HG02938 (cell line): ENCODE results near the gene CORO7.

Source experiments
- ATAC-seq: cut with Tn5 transposase; IDR thresholded peaks from one replicate; pipeline ENCODE4 v1.9.1; 2021; ENCODE audit warnings: mild to moderate bottlenecking, moderate library complexity; ENCODE audit not compliant: unreplicated experiment

Gene CORO7

DNA sequence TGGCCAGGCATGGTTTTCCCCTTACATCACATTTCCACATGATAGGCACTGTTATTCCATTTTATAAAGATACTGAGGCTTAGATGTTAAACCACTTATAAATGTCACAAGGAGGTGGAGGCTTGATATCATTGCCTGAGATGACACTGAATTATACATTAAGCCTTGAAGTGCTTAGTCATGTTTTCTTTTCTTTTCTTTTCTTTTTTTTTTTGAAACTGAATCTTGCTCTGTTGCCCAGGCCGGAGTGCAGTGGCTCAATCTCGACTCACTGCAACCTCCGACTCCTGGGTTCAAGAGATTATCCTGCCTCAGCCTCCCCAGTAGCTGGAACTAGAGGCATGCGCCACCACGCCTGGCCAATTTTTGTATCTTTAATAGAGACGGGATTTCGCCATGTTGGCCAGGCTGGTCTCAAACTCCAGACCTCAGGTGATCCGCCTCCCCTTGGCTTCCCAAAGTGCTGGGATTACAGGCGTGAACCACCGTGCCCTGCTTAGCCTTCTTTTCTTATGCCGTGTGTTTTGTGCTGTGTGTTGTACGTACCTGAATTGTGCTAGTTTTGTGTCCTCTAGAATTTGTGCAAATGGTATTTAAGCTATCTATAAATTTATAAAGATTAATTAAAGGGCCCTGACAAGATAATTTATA lies 10.5 kb upstream of the CORO7 start:
- no peak for ATAC-seq

DNA sequence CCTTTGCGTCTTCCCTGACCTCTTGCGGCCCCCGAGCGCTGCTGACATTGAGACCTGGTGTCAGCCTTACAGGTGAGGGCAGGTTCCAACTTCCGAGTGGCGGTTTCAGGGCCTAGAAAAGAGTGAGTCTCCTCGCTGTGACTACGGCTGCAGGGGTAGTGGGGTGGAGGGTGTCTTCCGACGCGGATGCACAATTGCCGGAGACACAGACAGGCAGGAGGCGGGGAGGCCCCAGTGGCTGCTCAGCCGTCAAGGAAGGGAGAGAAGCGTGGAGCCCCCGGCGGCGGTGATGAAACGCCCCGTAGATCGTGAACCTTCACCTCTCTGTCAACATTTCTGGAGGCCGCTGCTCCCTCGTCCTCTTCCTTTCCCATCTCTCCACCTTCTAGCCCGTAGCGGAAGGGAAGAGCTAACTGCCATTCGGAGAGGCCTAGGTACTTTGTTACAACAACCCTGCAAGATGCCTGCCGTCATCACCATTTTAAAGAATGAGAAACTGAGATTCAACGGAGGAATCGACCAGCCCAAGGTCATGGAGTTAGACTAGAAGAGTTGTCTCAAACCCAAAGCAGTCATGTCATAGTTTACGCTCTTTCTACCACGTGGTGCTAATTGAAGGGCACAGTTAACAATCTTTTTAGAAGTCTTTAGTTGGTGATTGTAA lies 9.8 kb upstream of the CORO7 start:
- ATAC-seq, result peak; percentile 33

DNA sequence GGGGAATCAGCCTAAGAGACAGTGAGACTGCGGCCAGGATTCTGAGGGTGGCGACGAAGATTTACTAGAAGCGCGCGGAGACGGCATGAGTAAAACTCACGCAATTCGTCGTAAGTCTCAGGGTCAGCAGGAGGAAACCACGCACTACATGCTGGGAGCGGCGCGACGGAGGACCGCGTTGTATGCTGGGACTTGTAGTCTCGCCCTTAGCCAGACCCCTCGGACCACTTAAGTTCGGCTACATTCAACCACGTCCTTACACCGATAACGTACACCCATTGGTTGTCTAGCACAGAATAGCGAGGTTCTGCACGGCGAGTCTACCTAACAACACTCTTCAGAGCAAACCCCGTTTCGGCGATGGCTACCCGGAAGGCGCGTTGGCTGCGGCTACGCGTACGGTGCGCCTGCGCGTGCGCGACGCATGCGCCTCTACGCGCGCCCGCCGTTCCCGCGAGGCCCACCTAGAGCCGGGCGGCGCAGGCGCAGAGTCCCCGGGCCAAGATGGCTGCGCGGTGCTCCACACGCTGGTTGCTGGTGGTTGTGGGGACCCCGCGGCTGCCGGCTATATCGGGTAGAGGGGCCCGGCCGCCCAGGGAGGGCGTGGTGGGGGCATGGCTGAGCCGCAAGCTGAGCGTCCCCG lies 9.1 kb upstream of the CORO7 start, which contains the start of gene DNAJA3:
Gene DNAJA3 (plus strand): TSS at position 491 of the 643 bp plus-strand sequence. CDS start 14 bp downstream, at position 505.
- ATAC-seq, result peak; percentile 81

DNA sequence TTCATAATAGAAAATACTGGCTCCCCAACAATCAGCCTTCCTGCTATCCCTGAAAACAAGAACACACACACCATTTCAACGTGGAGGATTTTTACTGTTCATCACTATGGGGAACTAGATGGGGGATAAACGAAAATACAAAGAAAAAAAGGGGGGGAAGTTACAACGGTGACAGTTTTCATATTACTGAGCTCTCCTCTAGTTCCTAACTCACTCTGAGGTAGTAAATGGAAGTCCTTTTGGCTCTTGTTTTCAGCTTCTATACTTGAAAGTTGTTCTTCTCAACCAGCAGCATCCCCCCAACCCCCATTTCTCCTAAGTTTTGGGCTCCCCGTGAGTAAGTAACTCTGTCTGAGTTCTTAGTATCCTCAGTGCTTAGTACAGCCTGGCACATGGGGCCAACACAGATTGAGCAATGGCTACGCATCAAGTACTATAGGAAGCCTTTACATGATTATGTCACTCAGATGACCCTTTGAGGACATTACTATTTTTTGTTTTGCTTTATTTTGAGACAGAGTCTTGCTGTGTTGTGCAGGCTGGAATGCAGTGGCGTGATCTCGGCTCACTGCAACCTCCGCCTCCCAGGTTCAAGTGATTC lies 4.2 kb upstream of the CORO7 start:
- ATAC-seq, result no peak

DNA sequence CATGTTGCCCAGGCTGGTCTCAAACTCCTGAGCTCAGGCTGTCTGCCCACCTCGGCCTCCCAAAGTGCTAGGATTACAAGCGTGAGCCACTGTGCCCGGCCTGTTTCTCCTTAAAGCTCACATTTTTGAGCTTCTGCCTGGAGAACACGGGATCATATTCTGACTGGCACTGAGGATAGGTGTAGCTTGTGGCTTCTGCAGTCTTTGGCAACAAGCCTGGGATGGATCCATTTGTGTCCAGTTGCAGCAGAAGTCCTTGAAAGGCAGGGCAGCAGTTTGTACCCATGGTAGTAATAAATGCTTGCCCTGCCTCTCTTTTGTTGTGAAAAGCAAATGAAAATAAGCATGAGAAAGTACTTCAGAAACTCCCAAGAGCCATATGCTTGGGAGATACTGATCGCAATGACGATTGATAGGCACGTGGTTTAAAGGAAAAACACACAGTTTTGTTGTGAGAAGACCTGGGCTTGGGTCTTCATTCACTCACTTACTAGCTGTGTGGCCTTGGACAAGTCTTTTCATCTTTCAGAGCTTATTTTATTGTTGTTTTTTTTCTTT lies 3.1 kb upstream of the CORO7 start:
- no peak for ATAC-seq

DNA sequence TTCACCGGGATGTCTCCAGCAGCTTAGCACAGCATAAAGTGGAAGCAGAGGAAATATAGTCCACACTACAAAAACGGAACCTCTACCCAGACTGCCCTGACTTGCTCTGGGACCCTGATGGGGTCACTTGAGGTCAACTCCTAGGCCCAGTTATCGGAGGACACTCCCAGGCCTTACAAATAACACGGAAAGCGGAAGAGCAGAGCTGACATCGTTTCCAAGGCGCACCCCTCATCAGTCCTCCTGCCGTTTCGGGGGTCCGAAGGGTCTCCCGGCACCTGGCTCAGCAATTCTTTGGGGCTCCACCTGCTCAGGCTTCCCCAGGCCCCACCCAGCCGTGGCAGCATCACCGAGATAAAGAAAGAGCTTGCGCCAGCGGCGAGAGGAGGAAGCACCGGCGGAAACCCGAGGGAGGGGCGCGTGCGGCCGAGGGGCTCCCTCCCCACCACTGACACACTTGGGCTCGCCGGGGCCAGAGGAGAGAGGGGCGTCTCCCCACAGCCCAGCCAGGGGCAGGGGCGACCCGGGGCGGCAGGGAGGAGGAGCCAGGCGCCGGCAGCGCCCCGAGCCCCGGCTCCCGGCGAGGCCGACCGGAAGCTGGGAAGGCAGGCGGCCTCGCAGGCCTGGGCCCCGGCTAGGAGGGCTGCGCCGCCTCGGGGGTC lies 727 bp downstream of the CORO7 start:
- no peak for ATAC-seq

DNA sequence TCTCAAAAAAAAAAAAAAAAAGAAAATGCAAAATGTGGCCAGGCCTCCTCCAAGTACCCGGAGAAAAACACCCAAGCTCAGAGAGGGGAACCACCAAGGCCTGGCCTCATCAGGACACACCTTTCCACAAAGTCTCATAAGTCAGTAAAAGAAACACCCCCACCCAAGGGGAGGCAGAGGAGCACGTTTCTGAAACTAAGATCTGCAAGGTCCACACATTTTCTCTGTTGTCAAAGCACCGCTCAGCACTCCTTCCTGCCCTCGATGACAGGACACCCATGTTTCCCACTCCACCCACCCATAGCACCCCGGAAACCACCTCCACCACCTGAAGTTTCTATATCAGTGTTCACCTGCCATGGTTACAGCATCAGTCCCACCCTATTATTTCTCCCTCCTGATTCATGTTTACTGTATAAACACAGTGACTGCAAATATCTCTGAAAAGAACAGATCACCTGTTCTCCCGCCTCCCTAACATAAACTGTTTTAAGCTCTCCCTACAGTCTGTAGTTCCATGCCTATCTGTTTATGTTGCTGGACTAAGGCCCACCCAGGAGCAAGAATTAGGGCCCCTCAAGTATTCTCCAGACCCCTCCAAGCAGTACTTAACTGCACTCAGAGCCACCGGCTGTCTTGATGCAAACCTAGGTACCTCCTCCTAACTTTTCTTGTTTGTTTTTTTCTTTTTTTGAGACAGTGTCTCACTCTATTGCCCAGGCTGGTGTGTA lies 2.0 kb downstream of the CORO7 start:
- peak; percentile 63 for ATAC-seq

DNA sequence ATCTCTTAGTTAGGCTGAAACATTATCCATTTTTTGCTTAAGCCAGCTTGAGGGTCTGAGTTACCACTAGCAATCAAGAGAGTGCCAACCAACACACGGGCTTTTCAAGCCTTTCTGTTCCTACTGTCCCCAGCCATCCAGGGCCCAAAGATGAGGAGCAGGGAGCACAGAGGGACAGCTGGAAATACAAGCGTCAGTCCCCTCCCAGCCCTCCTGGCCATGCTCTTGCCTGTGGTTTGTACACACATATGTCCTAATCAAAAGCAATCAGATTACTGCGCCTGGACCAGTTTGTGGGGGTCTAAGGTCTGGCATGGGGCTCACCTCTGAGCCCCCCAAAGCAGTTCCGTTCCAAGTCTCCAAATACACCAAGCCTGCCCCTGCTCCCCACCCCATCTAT lies 3.5 kb downstream of the CORO7 start:
- no peak for ATAC-seq

DNA sequence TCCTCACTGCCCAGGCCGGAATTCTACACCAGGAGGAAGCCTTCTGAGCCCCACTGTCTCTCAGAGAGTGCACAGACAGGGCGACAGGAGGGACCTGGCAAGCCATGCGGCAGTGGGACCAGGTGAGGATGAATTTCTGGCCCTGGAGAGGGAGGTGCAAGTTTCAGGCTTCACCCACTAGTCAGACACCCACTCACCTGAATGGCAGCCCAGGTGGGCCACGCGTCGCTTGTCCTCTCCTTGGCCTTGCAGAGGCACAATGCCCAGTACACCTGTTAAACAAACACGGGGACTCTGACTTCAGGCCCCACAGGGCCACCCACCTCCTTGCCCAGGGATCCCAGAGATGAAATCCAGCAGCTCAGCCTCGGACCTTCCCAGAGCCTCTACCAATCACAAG lies 4.2 kb downstream of the CORO7 start:
- no peak for ATAC-seq

DNA sequence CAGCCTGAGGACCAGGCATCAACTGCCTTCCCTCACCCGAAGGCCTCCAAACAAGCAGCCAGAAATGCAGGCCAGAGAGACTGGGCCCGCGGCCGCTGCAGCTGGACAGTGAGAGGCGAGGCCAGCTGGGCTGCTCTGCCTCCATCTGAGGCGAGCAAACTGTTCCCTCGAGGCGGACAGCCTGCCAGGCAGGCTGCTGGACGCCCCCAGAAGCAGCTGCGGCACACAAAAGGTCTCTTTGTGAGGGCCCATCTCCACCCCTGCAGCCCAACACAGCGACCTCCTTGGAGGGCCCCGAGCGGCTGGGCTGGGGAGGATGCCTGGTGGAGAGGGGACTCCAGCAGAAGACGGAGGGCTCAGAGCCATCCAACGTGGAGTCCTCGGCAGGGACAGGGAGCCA lies 4.7 kb downstream of the CORO7 start:
- ATAC-seq, result no peak

DNA sequence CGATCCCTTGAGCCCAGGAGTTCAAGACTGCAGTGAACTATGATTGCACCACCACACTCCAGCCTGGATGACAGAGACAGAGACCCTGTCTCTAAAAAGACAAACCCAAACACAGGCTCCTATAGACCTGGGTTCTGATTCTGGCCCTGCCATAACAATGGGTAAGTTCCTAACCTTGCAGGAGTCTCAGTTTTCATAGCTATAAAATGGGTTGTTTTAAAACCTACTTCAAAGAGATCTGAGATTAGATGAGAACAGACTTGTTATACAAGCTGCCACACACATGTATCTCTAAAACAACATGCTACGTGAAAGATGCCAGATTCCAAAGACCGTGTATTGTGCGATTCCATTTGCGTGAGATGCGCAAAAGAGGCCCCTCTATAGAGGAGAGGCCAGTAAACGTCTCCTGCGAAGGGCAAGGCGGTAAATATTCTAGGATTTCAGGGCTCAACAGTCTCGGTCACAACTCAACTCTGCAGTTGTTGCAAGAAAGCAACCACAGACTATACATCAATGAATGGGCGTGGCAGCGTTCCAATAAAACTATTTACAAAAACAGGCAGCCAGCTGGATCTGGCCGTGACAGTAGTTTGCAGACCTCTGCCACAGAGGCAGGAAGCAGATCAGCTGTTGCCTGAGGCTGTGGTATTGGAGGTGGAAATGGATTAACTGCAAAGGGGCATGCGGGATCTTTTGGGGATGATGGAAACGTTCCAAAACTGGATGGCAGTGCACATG lies 5.9 kb downstream of the CORO7 start:
- ATAC-seq, result no peak

DNA sequence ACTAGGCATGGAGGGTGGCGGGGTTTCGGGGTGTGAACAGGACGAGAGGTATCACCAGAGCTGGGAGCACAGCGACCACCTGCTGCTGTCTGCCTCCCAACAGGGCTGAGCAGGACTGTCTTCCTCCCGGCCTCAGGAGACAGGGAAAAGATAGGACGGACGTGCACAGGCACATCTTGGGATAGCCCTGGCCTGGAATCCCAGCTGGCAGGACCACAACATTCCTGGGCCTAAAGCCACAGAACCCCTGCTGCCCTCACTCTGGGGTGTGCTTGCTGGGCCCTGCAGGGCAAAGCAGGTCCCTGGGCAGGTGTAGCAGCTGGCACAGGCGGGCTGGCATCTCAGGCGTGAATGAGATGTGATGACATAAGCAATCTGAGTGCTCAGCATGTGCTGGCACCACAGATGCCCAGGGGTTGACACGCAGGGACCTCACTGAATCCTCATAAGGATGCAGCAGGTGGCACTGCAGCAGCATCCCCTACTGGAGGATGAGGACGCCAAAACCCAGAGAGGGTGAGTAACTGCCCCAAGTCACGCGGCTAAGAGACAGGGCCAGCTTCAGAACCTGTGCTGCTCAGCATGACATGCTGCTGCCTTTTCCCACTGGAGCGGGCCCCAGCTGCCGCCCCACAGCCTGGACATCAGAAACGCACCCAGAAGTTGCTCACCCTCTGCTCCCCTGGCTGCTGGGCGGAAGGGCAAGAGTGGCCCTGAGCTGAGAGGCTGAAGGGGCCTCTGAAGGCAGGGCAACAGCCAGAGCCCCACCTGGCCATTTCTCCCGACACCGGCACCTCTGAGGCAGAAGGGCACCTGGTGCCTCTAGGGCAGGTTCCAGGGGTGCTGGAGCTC lies 7.1 kb downstream of the CORO7 start:
- no peak for ATAC-seq

DNA sequence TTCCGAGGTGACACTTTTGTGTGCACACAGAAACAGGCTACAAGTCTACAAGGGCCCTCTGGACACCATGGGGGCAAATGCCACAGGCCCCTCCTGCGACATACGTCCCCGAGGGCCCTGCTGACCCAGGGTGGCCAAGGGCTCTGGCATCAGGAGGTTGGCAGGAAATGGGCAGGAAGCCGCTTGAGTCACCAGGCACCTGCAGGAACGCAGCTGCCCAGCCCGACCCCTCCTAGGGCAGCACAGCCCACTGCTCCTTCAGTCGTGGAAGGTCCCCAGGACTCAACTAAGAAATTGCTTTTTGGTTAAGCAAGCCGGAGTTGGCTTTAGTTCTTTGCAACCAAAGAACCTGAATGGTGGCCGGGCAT lies 8.1 kb downstream of the CORO7 start:
- no peak for ATAC-seq

DNA sequence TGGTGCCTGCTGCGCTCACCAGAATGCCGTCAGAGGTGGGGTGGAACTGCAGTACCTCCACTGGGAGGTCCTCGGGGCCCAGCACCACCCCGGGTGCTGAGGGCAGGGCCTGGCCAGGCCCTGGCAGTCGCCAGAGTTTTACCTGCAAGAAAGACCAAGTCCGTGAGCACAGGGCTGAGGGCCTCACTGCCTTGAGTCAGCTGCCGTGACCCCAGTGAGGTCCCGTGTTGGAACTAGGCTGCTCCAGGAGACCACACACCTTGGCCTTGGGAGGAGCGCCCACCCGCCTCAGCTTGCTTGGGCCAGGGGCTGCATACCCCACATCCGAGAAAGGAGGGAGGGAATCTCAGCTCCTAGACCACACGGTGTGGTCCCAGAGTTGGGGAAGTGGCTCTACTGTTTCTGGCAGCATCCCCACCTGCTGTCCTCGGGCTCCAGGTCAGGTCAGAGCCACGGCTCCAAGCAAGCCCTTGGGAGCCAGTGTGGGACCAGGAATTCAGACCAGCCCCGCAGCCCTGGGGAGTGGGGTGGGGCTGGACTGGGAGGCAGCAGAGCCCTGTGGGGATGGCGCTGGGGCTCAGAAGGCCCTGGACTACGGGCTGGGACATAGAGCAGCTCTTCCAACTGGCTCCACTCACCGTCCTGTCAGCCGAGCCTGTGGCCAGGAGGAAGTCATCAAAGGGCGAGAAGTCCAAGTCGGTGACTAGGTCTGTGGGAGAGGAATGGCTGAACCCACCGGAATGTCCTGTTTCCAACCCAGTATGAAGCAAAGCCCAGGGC lies 8.7 kb downstream of the CORO7 start:
- ATAC-seq, result no peak

DNA sequence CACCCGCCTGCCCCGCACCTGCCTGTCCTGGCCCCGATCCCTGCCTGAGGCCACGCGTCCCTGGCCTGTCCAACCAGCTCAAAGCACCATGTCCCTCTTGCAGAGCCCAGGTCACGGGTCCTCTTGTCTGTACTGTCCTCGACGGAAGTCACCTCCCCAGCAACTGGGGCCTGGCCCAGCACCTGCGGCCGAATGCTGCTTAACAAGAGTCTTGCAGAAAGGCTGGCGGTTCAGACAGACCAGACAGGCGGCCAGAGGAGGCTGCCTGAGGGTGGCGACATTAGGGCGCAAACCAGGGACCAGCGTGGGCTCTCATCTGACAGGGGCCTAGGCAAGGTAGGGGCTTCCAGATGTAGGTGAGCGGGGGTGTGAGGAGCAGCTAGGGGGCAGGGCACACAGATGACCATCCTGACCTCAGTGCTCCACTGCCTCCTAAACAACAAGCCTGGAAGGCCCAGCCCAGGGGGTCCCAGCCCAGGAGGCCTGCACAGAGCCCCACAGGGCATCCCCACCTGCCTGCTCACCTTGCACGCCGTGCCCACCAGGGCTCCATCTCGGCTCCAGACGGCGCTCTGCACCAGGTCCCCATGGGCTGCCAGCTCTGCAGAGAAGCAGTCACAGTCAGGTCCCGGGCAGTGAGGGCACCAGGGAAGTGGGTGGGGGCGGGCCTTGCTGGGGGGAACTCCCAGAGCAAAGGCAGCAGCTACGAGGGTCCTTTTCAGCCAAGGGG lies 11.3 kb downstream of the CORO7 start:
- no peak for ATAC-seq

DNA sequence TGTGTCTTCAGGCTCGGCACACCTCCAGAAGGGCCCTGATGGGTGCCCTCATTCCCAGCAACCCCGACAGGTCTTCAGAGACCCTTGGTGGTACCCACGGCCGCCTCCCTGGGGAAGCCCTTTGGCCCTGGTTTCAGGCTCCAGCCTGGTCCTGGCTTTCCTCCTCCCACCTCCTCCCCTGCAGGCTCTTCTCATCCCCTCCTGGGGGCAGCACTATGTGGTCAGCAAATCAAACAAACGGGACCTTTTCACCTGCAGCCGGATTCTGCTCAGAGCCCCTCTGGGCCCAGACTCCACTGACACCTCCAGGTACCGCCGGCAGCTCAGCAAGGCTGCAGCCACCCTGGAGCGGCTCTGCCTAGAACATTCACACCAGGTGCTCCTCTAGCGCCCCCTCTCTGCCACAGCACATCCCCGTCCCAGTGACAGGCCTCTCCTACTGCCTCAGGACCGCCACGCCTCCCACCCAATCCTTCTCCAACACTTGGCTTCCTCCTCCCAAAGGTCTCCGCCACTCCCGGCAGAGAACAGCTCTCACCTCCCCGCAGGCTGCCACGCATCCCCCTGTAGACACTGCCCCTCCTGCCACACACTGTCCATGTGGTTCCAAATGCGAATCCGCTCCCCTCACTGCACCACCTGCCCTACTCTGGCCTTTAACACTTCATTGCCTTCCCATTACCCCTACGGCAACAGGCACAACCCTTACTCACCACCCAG lies 12.0 kb downstream of the CORO7 start:
- no peak for ATAC-seq
